Measurements from ENCODE around the gene TC2N.

DNA sequence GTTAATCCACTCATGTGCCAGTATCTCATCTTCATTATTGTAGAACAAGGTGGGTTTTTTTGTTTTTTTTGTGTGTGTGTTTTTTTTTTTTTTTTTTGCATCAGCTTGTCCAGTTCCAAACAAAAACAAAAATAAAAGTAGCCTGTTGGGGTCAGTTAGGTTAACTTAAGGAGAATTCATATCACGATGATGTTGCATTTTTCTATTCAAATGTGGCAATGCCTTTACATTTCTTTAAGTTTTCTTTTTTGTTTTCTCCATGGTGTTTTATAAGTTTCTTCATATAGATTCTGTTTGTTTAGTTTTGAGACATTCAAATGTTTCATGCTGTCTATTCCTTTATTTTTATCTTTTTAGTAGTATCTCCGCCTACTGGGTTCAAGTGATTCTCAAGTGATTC lies 119.3 kb downstream of the TC2N start:
- TF ChIP-seq POLR2A (IDR thresholded peaks at IDR 0.05; ENCODE audit: low read depth, low read length) (no peak), CTCF (IDR thresholded peaks at IDR 0.05; ENCODE audit: extremely low read depth in 1 of 2, insufficient read depth in 1 of 2, low read depth in 1 of 2, low read length in 2 of 2) (no peak), POLR2AphosphoS5 (IDR thresholded peaks at IDR 0.05; ENCODE audit: insufficient read depth, low read depth, low read length) (no peak), FOS (IDR thresholded peaks at IDR 0.05; ENCODE audit: borderline replicate concordance, insufficient read depth, low read length) (no peak), EZH2 (IDR thresholded peaks at IDR 0.05; ENCODE audit: borderline replicate concordance, low read depth, low read length, severe bottlenecking) (no peak), MAX (IDR thresholded peaks at IDR 0.05; ENCODE audit: insufficient read depth, insufficient read length) (no peak), JUN (IDR thresholded peaks at IDR 0.05; ENCODE audit: borderline replicate concordance, insufficient read depth, insufficient read length, low read depth) (no peak), GATA2 (IDR thresholded peaks at IDR 0.05; ENCODE audit: insufficient read depth, insufficient read length, low read depth, low read length) (no peak)

All from endothelial cell of umbilical vein (primary cell).